ENCODE results near the gene MACROD2.

DNA sequence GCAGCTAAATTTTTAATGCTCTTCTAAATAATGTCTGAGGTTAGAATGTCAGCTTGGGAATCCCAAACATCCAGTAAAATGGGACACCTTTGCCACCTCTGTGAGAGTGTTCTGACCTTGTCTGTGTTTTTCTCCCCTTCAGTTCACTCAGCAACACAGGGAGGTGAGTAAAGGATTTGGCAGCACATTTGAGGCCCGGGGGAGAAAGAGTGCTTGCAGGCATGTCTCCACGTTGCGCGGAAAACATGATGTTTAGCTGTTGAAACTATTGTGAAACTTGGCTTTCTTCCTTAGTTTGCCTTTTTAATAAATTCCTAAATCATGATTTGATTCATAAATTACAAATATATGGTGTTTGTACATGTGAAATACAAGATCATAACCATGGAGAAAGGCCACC, 1049.9 kb downstream of the MACROD2 start:
- TF ChIP-seq EZH2 (IDR thresholded peaks at IDR 0.05) = no peak
- TF ChIP-seq ZFX (IDR thresholded peaks at IDR 0.05) = no peak
- TF ChIP-seq, protein P1, sequence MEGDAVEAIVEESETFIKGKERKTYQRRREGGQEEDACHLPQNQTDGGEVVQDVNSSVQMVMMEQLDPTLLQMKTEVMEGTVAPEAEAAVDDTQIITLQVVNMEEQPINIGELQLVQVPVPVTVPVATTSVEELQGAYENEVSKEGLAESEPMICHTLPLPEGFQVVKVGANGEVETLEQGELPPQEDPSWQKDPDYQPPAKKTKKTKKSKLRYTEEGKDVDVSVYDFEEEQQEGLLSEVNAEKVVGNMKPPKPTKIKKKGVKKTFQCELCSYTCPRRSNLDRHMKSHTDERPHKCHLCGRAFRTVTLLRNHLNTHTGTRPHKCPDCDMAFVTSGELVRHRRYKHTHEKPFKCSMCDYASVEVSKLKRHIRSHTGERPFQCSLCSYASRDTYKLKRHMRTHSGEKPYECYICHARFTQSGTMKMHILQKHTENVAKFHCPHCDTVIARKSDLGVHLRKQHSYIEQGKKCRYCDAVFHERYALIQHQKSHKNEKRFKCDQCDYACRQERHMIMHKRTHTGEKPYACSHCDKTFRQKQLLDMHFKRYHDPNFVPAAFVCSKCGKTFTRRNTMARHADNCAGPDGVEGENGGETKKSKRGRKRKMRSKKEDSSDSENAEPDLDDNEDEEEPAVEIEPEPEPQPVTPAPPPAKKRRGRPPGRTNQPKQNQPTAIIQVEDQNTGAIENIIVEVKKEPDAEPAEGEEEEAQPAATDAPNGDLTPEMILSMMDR (IDR thresholded peaks at IDR 0.05 in 2 of 3, conservative IDR thresholded peaks at IDR 0.05 in 1 of 3; ENCODE audit: borderline replicate concordance in 1 of 3, insufficient read depth in 1 of 3, low read depth in 2 of 3, low read length in 2 of 3) = no peak
- TF ChIP-seq RAD21 (IDR thresholded peaks at IDR 0.05; ENCODE audit: low read depth) = no peak
- no peak for TF ChIP-seq YY1 (IDR thresholded peaks at IDR 0.05; ENCODE audit: extremely low read depth, insufficient replicate concordance, low read depth, low read length)
- no peak for TF ChIP-seq POLR2AphosphoS5 (IDR thresholded peaks at IDR 0.05; ENCODE audit: low read depth, low read length)
- no peak for TF ChIP-seq SRF (IDR thresholded peaks at IDR 0.05; ENCODE audit: low read depth)
- no peak for TF ChIP-seq POLR2A (IDR thresholded peaks at IDR 0.05; ENCODE audit: borderline replicate concordance, extremely low read depth, insufficient read depth, insufficient read length)

All from HCT116 (cell line).